Chondrocyte (in vitro differentiated cells): Measurements from ENCODE around the gene SGPP2. TPM values are rescaled to one million over a fixed set of nuclear protein-coding genes. Genes with fewer than 3 reads are reported as not detected.

Experiments used
- DNase-seq: peaks from one replicate; pipeline ENCODE4 v3.0.0; 2021; ENCODE audit warnings: mixed read lengths, low spot score
- H3K27ac Mint-ChIP-seq: one replicate; pipeline ENCODE4 v1.8.0; 2021; ENCODE audit warnings: mild to moderate bottlenecking, moderate library complexity, mixed read lengths; ENCODE audit not compliant: unreplicated experiment
- H3K27me3 Mint-ChIP-seq: 2 replicates; pipeline ENCODE4 v1.8.0; 2021; ENCODE audit warnings: low read depth, mixed read lengths
- H3K36me3 Mint-ChIP-seq: 2 replicates; pipeline ENCODE4 v1.8.0; 2021; ENCODE audit warnings: low read depth, mixed read lengths
- H3K4me1 Mint-ChIP-seq: 2 replicates; pipeline ENCODE4 v1.8.0; 2021; ENCODE audit warnings: low read depth, mild to moderate bottlenecking, mixed read lengths
- H3K4me3 Mint-ChIP-seq: one replicate; pipeline ENCODE4 v1.8.0; 2021; ENCODE audit warnings: mild to moderate bottlenecking, moderate library complexity, mixed read lengths; ENCODE audit not compliant: unreplicated experiment
- H3K9me3 Mint-ChIP-seq: 2 replicates; pipeline ENCODE4 v1.8.0; 2021; ENCODE audit warnings: low read depth, mixed read lengths
- total RNA-seq: library from RNA; stranded (reverse); gene quantifications from 3 replicates; pipeline ENCODE4 v1.2.1, GENCODE V29; 2021
- TF ChIP-seq, protein P1 (sequence below): fragments of 200-600 bp; sonication (generic); IDR thresholded peaks from 2 replicates; pipeline ENCODE4 v1.5.0; 2021; ENCODE audit warnings: antibody characterized with exemption, mild to moderate bottlenecking, moderate library complexity

SGPP2 gene
- total RNA-seq, 1 donor from 2014 or later: not detected

GRCh38 chr2:222424729-222425671 is 657 bp downstream of the SGPP2 start:
- no peak overlapping the region for H3K27ac Mint-ChIP-seq
- H3K4me1 Mint-ChIP-seq: peaks cover 12% of the 10 kb centered on the region
- TF ChIP-seq, protein P1, sequence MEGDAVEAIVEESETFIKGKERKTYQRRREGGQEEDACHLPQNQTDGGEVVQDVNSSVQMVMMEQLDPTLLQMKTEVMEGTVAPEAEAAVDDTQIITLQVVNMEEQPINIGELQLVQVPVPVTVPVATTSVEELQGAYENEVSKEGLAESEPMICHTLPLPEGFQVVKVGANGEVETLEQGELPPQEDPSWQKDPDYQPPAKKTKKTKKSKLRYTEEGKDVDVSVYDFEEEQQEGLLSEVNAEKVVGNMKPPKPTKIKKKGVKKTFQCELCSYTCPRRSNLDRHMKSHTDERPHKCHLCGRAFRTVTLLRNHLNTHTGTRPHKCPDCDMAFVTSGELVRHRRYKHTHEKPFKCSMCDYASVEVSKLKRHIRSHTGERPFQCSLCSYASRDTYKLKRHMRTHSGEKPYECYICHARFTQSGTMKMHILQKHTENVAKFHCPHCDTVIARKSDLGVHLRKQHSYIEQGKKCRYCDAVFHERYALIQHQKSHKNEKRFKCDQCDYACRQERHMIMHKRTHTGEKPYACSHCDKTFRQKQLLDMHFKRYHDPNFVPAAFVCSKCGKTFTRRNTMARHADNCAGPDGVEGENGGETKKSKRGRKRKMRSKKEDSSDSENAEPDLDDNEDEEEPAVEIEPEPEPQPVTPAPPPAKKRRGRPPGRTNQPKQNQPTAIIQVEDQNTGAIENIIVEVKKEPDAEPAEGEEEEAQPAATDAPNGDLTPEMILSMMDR: no peak
- H3K4me3 Mint-ChIP-seq: peak overlapping the region; percentile 71
- H3K36me3 Mint-ChIP-seq: peaks cover 1% of the 10 kb centered on the region
- peaks cover 56% of the 10 kb centered on the region for H3K27me3 Mint-ChIP-seq
- DNase-seq: peak; percentile 74
- peaks cover 5% of the 10 kb centered on the region for H3K9me3 Mint-ChIP-seq

- no peak for DNase-seq
- Mint-ChIP-seq H3K27ac (no peak overlapping the region), H3K9me3 (peaks cover 7% of the 10 kb centered on the region), H3K36me3 (peaks cover 1% of the 10 kb centered on the region), H3K4me3 (no peak overlapping the region), H3K4me1 (peaks cover 12% of the 10 kb centered on the region), H3K27me3 (peaks cover 42% of the 10 kb centered on the region)
- TF ChIP-seq, protein P1: no peak
Observed at GRCh38 chr2:222427646-222428301, 3.4 kb downstream of the SGPP2 start.

DNA sequence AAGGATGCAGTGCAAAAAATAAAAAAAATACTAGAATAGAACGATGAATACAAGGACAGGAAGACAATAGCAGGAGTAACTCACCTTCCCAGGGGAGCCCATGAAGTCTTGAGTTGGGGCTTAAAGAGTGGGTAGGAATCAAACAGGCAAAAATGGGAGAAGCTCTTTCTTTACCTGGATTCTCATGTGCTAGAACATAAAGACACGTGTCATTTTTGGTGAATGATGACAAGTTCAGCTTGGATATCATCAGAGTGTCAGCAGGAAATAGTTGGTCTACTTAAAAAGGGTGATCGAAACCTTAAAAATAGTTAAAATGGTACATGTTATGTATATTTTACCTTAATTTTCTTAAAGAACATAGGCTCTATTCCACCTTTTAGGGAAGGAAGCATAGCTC is 5.7 kb downstream of the SGPP2 start:
- peaks cover 26% of the 10 kb centered on the region for H3K27me3 Mint-ChIP-seq
- no peak overlapping the region for H3K4me3 Mint-ChIP-seq
- DNase-seq: no peak
- H3K4me1 Mint-ChIP-seq: peaks cover 3% of the 10 kb centered on the region
- peaks cover 7% of the 10 kb centered on the region for H3K9me3 Mint-ChIP-seq
- H3K27ac Mint-ChIP-seq: no peak overlapping the region
- TF ChIP-seq, protein P1: no peak
- peaks cover under 1% of the 10 kb centered on the region for H3K36me3 Mint-ChIP-seq

DNA sequence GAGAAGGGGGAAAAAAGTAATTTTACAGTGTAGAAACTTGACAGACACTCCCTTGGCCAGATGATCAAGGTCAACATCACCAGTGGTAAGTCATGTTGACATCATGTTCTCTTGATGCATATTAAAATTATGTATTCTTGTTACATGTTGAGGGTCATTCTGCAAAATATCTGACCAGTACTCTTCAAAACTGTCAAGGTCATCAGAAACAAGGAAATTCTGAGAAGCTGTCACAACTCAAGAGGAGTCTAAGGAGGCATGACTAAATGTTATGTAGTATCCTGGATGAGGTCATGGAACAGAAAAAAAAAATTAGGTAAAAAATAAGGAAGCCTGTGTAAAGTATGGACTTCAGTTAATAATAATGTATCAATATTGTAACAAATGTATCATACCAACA is 6.3 kb downstream of the SGPP2 start:
- peaks cover 20% of the 10 kb centered on the region for H3K27me3 Mint-ChIP-seq
- no peak overlapping the region for H3K27ac Mint-ChIP-seq
- H3K9me3 Mint-ChIP-seq: peaks cover 7% of the 10 kb centered on the region
- H3K4me1 Mint-ChIP-seq: no peaks in the 10 kb centered on the region
- no peak overlapping the region for H3K4me3 Mint-ChIP-seq
- TF ChIP-seq, protein P1: no peak
- DNase-seq: no peak
- no peaks in the 10 kb centered on the region for H3K36me3 Mint-ChIP-seq

DNA sequence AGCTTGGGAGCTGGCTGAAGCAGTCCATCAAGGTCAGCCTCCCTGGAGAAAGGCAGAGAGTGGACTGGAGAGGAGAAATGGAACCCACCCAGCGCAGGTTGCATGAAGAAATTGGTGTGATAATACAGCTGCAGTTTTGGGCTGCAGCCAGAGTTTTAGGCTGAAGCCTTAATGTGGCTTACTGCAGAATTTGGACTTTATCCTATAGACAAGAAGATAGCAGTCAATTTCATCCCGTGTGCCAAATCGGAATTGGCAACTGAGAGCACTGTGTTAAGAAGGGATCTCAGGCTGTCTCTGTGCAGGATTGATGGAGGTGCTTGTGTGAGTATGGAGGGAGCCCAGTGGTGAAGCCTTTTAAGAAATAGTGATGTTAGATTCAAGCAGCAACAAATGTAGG is 7.5 kb downstream of the SGPP2 start:
- Mint-ChIP-seq H3K9me3 (peaks cover 7% of the 10 kb centered on the region), H3K27me3 (peaks cover 12% of the 10 kb centered on the region), H3K4me3 (no peak overlapping the region)

More for the DNA sequence above, 7.5 kb downstream of the SGPP2 start:
- no peak overlapping the region for H3K27ac Mint-ChIP-seq
- no peak for DNase-seq
- H3K4me1 Mint-ChIP-seq: no peaks in the 10 kb centered on the region
- no peaks in the 10 kb centered on the region for H3K36me3 Mint-ChIP-seq
- TF ChIP-seq, protein P1: no peak
